ENCODE data around the gene TIMP3. TPM values are rescaled to one million over a fixed set of nuclear protein-coding genes. Genes with fewer than 3 reads are reported as not detected.

Gene TIMP3
- total RNA-seq, 1 donor from 2014 or later = 64.2 TPM

DNA sequence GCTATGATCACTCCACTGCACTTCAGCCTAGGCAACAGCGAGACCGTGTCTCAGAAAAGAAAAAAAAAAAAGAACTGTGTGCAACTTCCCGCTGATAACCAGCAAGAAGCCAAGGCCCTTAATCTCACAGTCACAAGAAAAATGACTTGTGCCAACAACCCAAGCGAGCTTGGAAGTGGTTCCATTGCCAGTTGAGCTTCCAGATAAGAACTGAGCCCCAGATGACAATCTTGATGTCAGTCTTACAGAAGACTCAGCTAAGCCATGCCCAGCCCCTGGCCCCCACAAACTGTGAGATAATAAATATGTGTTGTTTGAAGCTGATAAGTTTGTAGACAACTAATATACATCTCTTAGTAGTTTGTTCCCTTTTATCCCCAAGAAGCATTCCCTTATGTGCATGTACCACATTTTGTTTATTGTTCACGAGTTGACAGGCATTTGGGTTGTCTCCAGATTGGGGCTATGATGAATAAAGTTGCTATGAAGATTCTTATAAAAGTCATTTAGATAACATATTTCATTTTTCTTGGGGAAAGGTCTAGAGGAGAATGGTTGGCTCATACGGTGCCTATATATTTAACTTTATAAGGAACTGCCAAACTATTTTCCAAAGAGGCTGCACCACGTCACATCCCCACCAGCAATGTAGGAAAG lies 85.9 kb downstream of the TIMP3 start:
- Histone ChIP-seq H3K9ac (ENCODE audit: low read depth in 1 of 3, low read length in 3 of 3) (no peak overlapping the region), H3K27ac (ENCODE audit: low read depth, low read length) (no peak overlapping the region), H3K27me3 (ENCODE audit: control insufficient read depth in 3 of 3, insufficient read depth in 3 of 3, low read length in 3 of 3) (peaks cover 0 to 7% (median 0%) of the 10 kb centered on the region in 3 donors), H3K4me1 (ENCODE audit: control insufficient read depth in 3 of 3, insufficient read depth in 3 of 3, low read length in 3 of 3) (peaks cover 0 to 7% (median 2%) of the 10 kb centered on the region in 3 donors), H3K4me3 (ENCODE audit: low read length in 3 of 3) (no peak overlapping the region), H3K9me3 (ENCODE audit: control insufficient read depth in 3 of 3, low read length in 3 of 3) (no peaks in the 10 kb centered on the region), H3K36me3 (ENCODE audit: control insufficient read depth in 3 of 3, insufficient read depth in 3 of 3, low read length in 3 of 3) (no peaks in the 10 kb centered on the region)

DNA sequence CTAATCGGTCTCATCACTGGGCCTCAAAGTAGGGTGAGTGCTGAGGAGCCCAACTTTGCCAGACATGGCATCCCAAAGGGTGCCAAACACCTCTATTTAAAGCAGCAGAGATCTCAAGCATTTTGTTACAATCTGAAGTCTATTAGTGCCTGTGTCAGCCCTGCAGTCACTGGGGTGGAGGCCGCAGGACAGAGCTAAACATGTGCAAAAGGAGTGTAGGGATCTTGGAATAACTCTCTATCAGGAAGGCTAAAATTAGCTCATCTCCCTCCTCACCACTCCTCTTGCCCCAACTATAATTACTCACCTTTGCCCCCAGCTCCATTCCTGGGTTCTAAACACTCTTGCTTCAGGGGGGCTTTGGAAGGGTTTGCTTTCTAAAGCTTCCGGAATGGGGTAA lies 87.5 kb downstream of the TIMP3 start:
- no peaks in the 10 kb centered on the region for H3K9me3 ChIP-seq (ENCODE audit: control insufficient read depth in 3 of 3, low read length in 3 of 3)
- H3K27me3 ChIP-seq (ENCODE audit: control insufficient read depth in 3 of 3, insufficient read depth in 3 of 3, low read length in 3 of 3) = peaks cover 0 to 7% (median 0%) of the 10 kb centered on the region in 3 donors
- no peak overlapping the region for H3K4me3 ChIP-seq (ENCODE audit: low read length in 3 of 3)
- H3K36me3 ChIP-seq (ENCODE audit: control insufficient read depth in 3 of 3, insufficient read depth in 3 of 3, low read length in 3 of 3) = no peaks in the 10 kb centered on the region
- H3K4me1 ChIP-seq (ENCODE audit: control insufficient read depth in 3 of 3, insufficient read depth in 3 of 3, low read length in 3 of 3) = peaks cover 0 to 7% (median 2%) of the 10 kb centered on the region in 3 donors
- H3K9ac ChIP-seq (ENCODE audit: low read depth in 1 of 3, low read length in 3 of 3) = no peak overlapping the region
- H3K27ac ChIP-seq (ENCODE audit: low read depth, low read length) = no peak overlapping the region

DNA sequence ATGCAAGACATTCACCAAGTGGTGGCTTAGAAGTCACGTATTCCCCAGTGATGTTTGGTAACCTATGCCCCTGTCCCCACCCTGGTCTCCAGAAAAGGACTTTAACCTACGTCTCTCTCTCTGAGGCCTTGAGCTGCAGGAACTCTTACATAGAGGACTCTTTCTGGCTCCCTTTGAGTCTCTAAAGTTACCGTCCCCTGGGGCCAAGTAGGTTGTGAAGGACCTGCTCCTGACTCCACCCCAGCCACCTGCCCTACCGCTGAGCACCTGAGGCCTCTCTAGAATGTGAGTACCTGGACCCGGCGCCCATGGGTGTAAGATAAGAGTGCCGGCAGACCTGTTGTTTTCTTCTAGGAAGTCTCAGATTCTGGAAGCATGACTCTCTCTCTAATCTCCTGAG lies 95.4 kb downstream of the TIMP3 start:
- no peaks in the 10 kb centered on the region for H3K27me3 ChIP-seq (ENCODE audit: control insufficient read depth in 3 of 3, insufficient read depth in 3 of 3, low read length in 3 of 3)
- H3K36me3 ChIP-seq (ENCODE audit: control insufficient read depth in 3 of 3, insufficient read depth in 3 of 3, low read length in 3 of 3) = no peaks in the 10 kb centered on the region
- no peaks in the 10 kb centered on the region for H3K9me3 ChIP-seq (ENCODE audit: control insufficient read depth in 3 of 3, low read length in 3 of 3)
- H3K27ac ChIP-seq (ENCODE audit: low read depth, low read length) = no peak overlapping the region
- H3K4me1 ChIP-seq (ENCODE audit: control insufficient read depth in 3 of 3, insufficient read depth in 3 of 3, low read length in 3 of 3) = no peaks in the 10 kb centered on the region
- no peak overlapping the region for H3K9ac ChIP-seq (ENCODE audit: low read depth in 1 of 3, low read length in 3 of 3)
- no peak overlapping the region for H3K4me3 ChIP-seq (ENCODE audit: low read length in 3 of 3)

DNA sequence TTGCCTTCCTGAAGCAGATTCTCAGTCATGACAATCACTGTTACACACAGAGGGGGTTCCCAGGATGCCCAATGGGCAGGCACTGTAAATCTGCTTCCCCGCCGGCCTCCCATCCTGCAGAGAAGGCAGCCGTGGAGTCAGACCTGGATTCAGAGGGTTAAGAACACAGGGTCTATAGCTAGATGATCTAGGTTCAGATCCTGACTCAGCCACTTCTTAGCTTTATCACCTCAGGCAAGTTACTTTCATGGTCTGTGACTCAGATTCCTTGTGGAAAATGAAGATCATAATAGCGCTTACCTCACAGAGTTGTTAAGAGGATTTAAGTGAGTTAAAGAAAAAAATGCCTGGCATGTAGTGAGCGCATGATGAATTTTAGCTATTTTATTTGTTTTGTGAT lies 95.9 kb downstream of the TIMP3 start:
- Histone ChIP-seq H3K9ac (ENCODE audit: low read depth in 1 of 3, low read length in 3 of 3) (no peak overlapping the region), H3K9me3 (ENCODE audit: control insufficient read depth in 3 of 3, low read length in 3 of 3) (no peaks in the 10 kb centered on the region), H3K36me3 (ENCODE audit: control insufficient read depth in 3 of 3, insufficient read depth in 3 of 3, low read length in 3 of 3) (no peaks in the 10 kb centered on the region), H3K27ac (ENCODE audit: low read depth, low read length) (no peak overlapping the region), H3K4me3 (ENCODE audit: low read length in 3 of 3) (no peak overlapping the region), H3K27me3 (ENCODE audit: control insufficient read depth in 3 of 3, insufficient read depth in 3 of 3, low read length in 3 of 3) (no peaks in the 10 kb centered on the region), H3K4me1 (ENCODE audit: control insufficient read depth in 3 of 3, insufficient read depth in 3 of 3, low read length in 3 of 3) (no peaks in the 10 kb centered on the region)

DNA sequence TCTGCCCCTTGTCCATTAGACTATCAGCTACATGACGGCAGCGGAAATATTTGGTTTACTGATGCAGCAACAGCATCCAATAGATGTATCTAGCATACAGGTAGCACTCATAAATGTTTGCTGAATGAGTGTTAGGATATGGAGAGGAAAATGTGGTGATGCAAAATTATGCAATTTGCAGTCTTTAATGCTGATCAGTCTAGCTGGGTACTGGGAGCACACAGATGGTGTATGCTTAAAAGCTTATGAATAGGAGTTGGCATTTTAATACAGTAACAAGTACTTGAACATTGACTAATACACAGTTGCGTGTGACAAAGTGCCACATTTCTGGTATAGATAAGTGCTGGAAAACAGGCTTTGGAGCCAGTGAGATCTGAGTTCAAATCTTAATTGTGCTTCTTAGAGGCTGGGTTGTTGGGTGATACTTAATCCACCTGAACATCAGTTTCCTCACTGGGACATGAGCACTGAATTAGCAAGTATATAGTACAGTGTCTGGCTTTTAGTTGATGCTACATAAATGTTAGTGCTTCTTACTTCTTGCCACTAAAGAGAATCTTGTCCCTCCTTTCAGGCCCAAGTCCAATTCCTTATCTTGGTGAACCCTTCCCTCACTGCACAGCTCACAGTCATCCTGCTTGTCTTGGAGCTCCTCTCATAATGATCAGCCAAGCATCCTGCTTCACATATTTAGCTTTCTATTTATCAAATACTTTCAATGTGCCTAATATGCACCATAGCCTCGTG lies 99.6 kb downstream of the TIMP3 start:
- H3K4me3 ChIP-seq (ENCODE audit: low read length in 3 of 3) = no peak overlapping the region
- no peaks in the 10 kb centered on the region for H3K36me3 ChIP-seq (ENCODE audit: control insufficient read depth in 3 of 3, insufficient read depth in 3 of 3, low read length in 3 of 3)
- H3K27ac ChIP-seq (ENCODE audit: low read depth, low read length) = no peak overlapping the region
- no peaks in the 10 kb centered on the region for H3K27me3 ChIP-seq (ENCODE audit: control insufficient read depth in 3 of 3, insufficient read depth in 3 of 3, low read length in 3 of 3)
- no peaks in the 10 kb centered on the region for H3K9me3 ChIP-seq (ENCODE audit: control insufficient read depth in 3 of 3, low read length in 3 of 3)
- H3K9ac ChIP-seq (ENCODE audit: low read depth in 1 of 3, low read length in 3 of 3) = no peak overlapping the region
- no peaks in the 10 kb centered on the region for H3K4me1 ChIP-seq (ENCODE audit: control insufficient read depth in 3 of 3, insufficient read depth in 3 of 3, low read length in 3 of 3)

DNA sequence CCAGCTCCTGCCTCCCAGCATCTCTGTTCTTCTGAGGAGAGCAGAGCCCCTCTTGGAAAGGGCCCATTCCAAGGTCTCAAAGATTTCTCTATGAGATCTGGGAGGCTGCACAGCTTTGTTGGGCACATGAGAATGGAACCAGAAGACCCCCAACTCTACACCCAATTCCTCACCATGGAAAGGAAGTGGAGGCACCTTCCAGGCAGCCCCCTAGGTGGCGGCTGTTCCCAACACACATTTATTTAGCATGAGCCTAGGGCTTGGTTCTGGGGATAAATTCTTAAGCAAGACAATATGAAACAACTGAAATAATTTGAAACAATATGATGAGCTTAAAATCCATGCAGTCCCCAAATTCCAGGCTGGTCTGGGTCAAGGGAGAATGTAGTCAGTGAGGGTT lies 100.4 kb downstream of the TIMP3 start:
- H3K27me3 ChIP-seq (ENCODE audit: control insufficient read depth in 3 of 3, insufficient read depth in 3 of 3, low read length in 3 of 3) = no peaks in the 10 kb centered on the region
- no peaks in the 10 kb centered on the region for H3K9me3 ChIP-seq (ENCODE audit: control insufficient read depth in 3 of 3, low read length in 3 of 3)
- no peak overlapping the region for H3K4me3 ChIP-seq (ENCODE audit: low read length in 3 of 3)
- H3K27ac ChIP-seq (ENCODE audit: low read depth, low read length) = no peak overlapping the region
- H3K9ac ChIP-seq (ENCODE audit: low read depth in 1 of 3, low read length in 3 of 3) = no peak overlapping the region
- no peaks in the 10 kb centered on the region for H3K4me1 ChIP-seq (ENCODE audit: control insufficient read depth in 3 of 3, insufficient read depth in 3 of 3, low read length in 3 of 3)
- no peaks in the 10 kb centered on the region for H3K36me3 ChIP-seq (ENCODE audit: control insufficient read depth in 3 of 3, insufficient read depth in 3 of 3, low read length in 3 of 3)

DNA sequence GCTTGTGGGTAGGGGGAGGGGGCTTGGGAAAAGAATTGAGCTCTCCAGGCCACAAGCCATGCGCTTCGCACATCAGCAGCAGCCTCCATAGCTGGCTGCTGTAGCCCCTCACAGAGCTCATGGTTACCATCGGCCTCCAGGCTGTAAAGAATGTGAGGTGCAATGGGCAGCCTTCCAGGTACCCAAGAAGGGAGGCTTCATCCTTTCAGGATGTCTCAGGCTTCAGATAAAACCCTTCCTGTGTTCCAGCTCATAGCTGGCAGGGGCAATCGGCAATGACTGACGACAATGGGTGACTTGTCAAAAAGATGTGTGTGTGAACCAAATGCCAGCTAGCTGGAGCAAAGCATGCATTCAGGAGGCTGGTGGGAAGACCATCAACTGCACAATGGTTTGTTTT lies 102.0 kb downstream of the TIMP3 start:
- no peak overlapping the region for H3K4me3 ChIP-seq (ENCODE audit: low read length in 3 of 3)
- H3K27ac ChIP-seq (ENCODE audit: low read depth, low read length) = no peak overlapping the region
- no peaks in the 10 kb centered on the region for H3K27me3 ChIP-seq (ENCODE audit: control insufficient read depth in 3 of 3, insufficient read depth in 3 of 3, low read length in 3 of 3)
- no peaks in the 10 kb centered on the region for H3K4me1 ChIP-seq (ENCODE audit: control insufficient read depth in 3 of 3, insufficient read depth in 3 of 3, low read length in 3 of 3)
- H3K9ac ChIP-seq (ENCODE audit: low read depth in 1 of 3, low read length in 3 of 3) = no peak overlapping the region
- no peaks in the 10 kb centered on the region for H3K36me3 ChIP-seq (ENCODE audit: control insufficient read depth in 3 of 3, insufficient read depth in 3 of 3, low read length in 3 of 3)
- H3K9me3 ChIP-seq (ENCODE audit: control insufficient read depth in 3 of 3, low read length in 3 of 3) = no peaks in the 10 kb centered on the region

DNA sequence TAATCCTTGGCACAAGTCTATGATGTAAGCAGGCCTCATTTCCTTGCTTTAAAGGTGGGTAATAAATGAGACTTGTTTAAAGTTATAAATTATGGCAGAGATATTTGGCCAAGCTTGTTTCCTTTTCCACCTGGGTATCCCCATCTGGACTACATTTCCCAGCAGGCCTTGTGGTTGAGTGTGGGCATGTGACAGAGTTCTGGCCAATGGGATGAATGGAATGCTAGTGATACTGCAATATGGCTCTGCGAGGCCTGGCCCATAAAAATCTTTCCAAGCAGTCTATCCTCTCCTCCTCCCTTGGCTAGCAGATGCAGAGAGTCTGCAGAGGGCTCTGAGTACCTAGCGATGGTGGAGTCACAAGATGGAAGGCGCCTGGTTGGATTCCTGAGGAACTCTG lies 102.5 kb downstream of the TIMP3 start:
- Histone ChIP-seq H3K27ac (ENCODE audit: low read depth, low read length) (no peak overlapping the region), H3K9ac (ENCODE audit: low read depth in 1 of 3, low read length in 3 of 3) (no peak overlapping the region), H3K4me3 (ENCODE audit: low read length in 3 of 3) (no peak overlapping the region), H3K9me3 (ENCODE audit: control insufficient read depth in 3 of 3, low read length in 3 of 3) (no peaks in the 10 kb centered on the region), H3K4me1 (ENCODE audit: control insufficient read depth in 3 of 3, insufficient read depth in 3 of 3, low read length in 3 of 3) (no peaks in the 10 kb centered on the region), H3K36me3 (ENCODE audit: control insufficient read depth in 3 of 3, insufficient read depth in 3 of 3, low read length in 3 of 3) (no peaks in the 10 kb centered on the region), H3K27me3 (ENCODE audit: control insufficient read depth in 3 of 3, insufficient read depth in 3 of 3, low read length in 3 of 3) (no peaks in the 10 kb centered on the region)

DNA sequence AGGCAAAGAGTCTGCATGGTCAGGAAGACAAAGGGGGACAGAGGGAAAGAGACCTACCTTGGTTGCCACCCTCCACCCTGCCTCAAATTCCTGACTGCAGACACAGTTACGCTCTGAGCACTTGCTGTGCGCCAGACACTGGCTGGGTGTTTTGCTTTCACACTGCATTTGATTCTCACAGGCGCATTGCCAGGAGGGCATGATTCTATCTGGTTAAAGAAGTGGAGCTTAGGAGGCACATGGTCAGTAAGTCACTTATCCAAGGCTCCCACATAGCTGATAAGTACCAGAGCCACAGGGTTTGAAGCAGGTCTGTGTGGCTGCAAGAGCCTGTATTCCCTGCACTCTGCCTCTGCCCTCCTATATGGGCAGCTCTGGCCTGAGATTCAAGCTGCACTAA lies 103.9 kb downstream of the TIMP3 start:
- Histone ChIP-seq H3K4me3 (ENCODE audit: low read length in 3 of 3) (no peak overlapping the region), H3K9me3 (ENCODE audit: control insufficient read depth in 3 of 3, low read length in 3 of 3) (no peaks in the 10 kb centered on the region), H3K27ac (ENCODE audit: low read depth, low read length) (no peak overlapping the region), H3K27me3 (ENCODE audit: control insufficient read depth in 3 of 3, insufficient read depth in 3 of 3, low read length in 3 of 3) (peaks cover 0 to 2% (median 2%) of the 10 kb centered on the region in 3 donors), H3K36me3 (ENCODE audit: control insufficient read depth in 3 of 3, insufficient read depth in 3 of 3, low read length in 3 of 3) (no peaks in the 10 kb centered on the region), H3K4me1 (ENCODE audit: control insufficient read depth in 3 of 3, insufficient read depth in 3 of 3, low read length in 3 of 3) (no peaks in the 10 kb centered on the region), H3K9ac (ENCODE audit: low read depth in 1 of 3, low read length in 3 of 3) (no peak overlapping the region)

DNA sequence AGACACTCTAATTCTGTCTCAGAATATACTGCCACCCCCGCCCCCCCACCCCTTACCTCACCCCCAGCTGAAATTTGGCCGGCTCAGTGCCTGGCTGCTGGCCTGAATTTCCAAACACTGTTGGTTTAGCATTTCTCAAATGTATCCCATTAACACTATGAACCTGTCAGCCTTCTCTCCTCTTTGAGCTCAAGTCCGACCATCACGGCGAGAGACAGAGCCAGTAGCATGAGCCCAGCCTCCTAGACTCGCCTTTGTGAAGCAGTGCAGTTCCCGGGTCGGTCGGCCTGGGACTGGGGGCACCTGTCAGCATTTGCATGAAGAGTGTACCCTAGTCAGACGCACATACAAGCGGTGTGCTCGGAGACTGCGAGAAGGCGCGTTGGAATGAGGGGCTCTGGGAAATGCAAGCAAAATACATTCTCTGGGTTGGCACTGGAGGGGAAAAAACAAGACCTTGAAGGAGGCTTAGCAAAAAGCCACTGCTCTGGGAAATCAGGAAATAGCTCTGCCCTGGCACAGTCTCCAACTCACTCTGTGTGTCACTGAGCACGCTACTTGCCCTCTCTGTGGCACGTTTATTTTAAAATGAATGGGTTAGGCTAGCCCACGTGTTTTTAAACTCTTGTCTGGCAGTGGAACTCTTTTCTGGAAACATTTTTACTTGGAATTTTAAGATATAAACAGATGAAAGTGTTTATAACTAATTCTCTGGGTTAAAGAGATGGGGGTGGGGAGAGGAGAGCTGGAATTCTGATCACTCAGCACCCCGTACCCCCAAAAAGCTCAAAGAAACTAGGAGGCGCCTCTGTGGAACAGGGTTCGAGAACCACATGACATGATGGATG lies 108.3 kb downstream of the TIMP3 start:
- H3K4me3 ChIP-seq (ENCODE audit: low read length in 3 of 3) = no peak overlapping the region
- H3K27me3 ChIP-seq (ENCODE audit: control insufficient read depth in 3 of 3, insufficient read depth in 3 of 3, low read length in 3 of 3) = peaks cover 0 to 13% (median 11%) of the 10 kb centered on the region in 3 donors
- no peak overlapping the region for H3K9ac ChIP-seq (ENCODE audit: low read depth in 1 of 3, low read length in 3 of 3)
- H3K4me1 ChIP-seq (ENCODE audit: control insufficient read depth in 3 of 3, insufficient read depth in 3 of 3, low read length in 3 of 3) = no peaks in the 10 kb centered on the region
- H3K27ac ChIP-seq (ENCODE audit: low read depth, low read length) = no peak overlapping the region
- H3K36me3 ChIP-seq (ENCODE audit: control insufficient read depth in 3 of 3, insufficient read depth in 3 of 3, low read length in 3 of 3) = no peaks in the 10 kb centered on the region
- no peaks in the 10 kb centered on the region for H3K9me3 ChIP-seq (ENCODE audit: control insufficient read depth in 3 of 3, low read length in 3 of 3)
